Vagina (tissue), 2 donors: ENCODE data around the gene RALGDS. TPM values are rescaled to one million over a fixed set of nuclear protein-coding genes. Genes with fewer than 3 reads are reported as not detected.
"Not testable (repeated sequence)": the region's sequence is repeated elsewhere in the genome, so short reads cannot be mapped to it uniquely, and the experiment has no call there.

ENCODE experiments used
- DNase-seq, 2 donors: peaks; one replicate each; pipeline ENCODE4 v3.0.0-alpha.2; 2017; ENCODE audit errors: extremely low spot score in 2 of 2
- H3K27ac ChIP-seq: fragments of 200-600 bp; sonication (generic); one replicate; pipeline ENCODE4 v1.5.1; 2019
- H3K27me3 ChIP-seq: fragments of 200-600 bp; sonication (generic); one replicate; pipeline ENCODE4 v1.5.1; 2019
- H3K36me3 ChIP-seq, 2 donors: fragments of 200-600 bp; sonication (generic); one replicate each; pipeline ENCODE4 v1.5.1; 2017 to 2019
- H3K4me1 ChIP-seq: fragments of 200-600 bp; sonication (generic); one replicate; pipeline ENCODE4 v1.5.1; 2019
- H3K4me3 ChIP-seq, 2 donors: fragments of 200-600 bp; sonication (generic); 1 replicate in 1 of 2; 2 replicates in 1 of 2; pipeline ENCODE4 v1.5.1; 2016 to 2019
- H3K9me3 ChIP-seq: fragments of 200-600 bp; sonication (generic); one replicate; pipeline ENCODE4 v1.5.1; 2019
- POLR2A ChIP-seq, 2 donors: fragments of 450-650 bp; IDR thresholded peaks; one replicate each; pipeline ENCODE4 v1.6.1; 2017; ENCODE audit warnings: antibody characterized with exemption in 2 of 2, mild to moderate bottlenecking in 2 of 2, moderate library complexity in 2 of 2
- POLR2AphosphoS5 ChIP-seq, 2 donors: sonication (generic); formaldehyde crosslinking; IDR thresholded peaks; one replicate each; pipeline ENCODE4 v1.9.0; 2017; ENCODE audit warnings: antibody characterized with exemption in 2 of 2, mild to moderate bottlenecking in 2 of 2, low read depth in 1 of 2; ENCODE audit not compliant: insufficient read depth in 1 of 2
- intact Hi-C: fragments of 100-400 bp; cut with DNase I; formaldehyde crosslinking; loops from one replicate; pipeline ENCODE4 v1.15.1; 2023
- total RNA-seq: library from RNA; depleted of rRNA; stranded (reverse); fragments of >200 nt; gene quantifications from one replicate; pipeline ENCODE4 v1.2.3, GENCODE V29; 2016
- TF ChIP-seq, protein P1 (sequence below), 3 experiments: fragments of 450-650 bp in 2 of 3; fragments of 200-600 bp in 1 of 3; sonication (generic) in 1 of 3; IDR thresholded peaks; one replicate each; pipeline ENCODE4 v1.5.1; 2017 to 2019; ENCODE audit warnings: antibody characterized with exemption in 3 of 3, mild to moderate bottlenecking in 2 of 3, moderate library complexity in 2 of 3

The RALGDS gene
- total RNA-seq, 1 donor from 2014 or later: 85.0 TPM

DNA sequence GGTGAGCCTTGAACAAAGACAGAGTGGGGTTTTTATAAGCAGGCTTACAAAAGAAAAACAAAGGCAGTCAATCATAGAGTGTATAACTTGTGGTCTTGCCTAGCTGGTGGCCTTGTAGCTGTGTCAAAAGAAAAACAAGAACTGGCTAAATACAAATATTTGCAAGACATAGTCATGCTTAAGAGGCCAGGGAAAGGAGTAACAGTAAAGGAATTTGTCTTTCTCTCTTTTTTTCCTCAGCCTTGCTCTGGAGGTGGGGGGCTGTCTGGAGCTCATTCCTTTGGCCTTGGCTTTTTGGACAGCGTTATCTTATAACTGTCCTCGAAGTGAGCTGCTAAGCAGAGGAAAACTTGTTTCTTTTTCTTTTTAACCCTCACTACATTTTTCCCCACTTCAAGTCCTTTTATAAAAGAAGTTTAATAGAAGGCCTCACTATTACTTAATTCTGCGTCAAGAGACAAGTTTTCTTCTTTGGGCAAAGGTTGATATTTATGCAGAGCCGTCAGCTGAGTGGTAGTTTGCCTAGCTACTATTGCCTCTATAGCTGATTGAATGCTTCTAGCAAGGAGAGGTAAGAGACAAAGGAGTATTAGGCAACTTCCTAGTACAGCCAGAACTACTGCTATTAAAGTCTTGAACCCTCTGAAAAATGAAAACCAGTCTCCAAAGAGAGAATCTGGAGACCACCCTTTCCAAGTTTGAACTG, 45.0 kb downstream of the RALGDS start:
- no peak for DNase-seq
- TF ChIP-seq POLR2AphosphoS5 (IDR thresholded peaks at IDR 0.05; ENCODE audit: insufficient read depth in 1 of 2, low read depth in 1 of 2): no peak
- TF ChIP-seq, protein P1, sequence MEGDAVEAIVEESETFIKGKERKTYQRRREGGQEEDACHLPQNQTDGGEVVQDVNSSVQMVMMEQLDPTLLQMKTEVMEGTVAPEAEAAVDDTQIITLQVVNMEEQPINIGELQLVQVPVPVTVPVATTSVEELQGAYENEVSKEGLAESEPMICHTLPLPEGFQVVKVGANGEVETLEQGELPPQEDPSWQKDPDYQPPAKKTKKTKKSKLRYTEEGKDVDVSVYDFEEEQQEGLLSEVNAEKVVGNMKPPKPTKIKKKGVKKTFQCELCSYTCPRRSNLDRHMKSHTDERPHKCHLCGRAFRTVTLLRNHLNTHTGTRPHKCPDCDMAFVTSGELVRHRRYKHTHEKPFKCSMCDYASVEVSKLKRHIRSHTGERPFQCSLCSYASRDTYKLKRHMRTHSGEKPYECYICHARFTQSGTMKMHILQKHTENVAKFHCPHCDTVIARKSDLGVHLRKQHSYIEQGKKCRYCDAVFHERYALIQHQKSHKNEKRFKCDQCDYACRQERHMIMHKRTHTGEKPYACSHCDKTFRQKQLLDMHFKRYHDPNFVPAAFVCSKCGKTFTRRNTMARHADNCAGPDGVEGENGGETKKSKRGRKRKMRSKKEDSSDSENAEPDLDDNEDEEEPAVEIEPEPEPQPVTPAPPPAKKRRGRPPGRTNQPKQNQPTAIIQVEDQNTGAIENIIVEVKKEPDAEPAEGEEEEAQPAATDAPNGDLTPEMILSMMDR (IDR thresholded peaks at IDR 0.05): no peak
- TF ChIP-seq POLR2A (IDR thresholded peaks at IDR 0.05): no peak
- no peaks in the 10 kb centered on the region for H3K4me1 ChIP-seq

DNA sequence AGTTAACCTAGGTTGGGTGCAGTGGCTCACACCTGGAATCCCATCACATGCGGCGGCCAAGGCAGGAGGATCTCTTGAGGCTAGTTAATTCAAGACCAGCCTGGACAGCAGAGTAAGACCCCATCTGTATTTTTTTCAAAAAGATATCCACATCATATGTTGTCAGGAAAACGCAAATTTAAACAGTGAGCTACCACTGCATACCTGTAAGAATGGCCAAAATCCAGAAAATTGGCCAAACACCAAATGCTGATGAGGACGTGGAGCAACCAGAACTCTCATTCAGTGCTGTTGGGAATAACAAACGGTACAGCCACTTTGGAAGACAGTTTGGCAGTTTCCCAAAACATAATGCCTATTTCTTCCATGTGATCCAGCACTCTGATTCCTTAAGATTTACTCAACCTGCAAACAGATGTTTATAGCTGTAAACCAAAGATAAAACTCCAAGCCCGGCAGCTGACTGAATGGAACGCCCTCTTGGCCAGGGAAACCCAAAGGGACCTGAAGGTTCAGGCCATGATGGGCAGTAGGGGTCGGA, 46.9 kb downstream of the RALGDS start:
- Histone ChIP-seq H3K4me3 (no peak overlapping the region), H3K27me3 (no peaks in the 10 kb centered on the region), H3K4me1 (no peaks in the 10 kb centered on the region), H3K9me3 (no peaks in the 10 kb centered on the region), H3K36me3 (no peaks in the 10 kb centered on the region), H3K27ac (no peak overlapping the region)
- DNase-seq: no peak
- TF ChIP-seq, protein P1 (IDR thresholded peaks at IDR 0.05): no peak
- no peak for TF ChIP-seq POLR2AphosphoS5 (IDR thresholded peaks at IDR 0.05; ENCODE audit: insufficient read depth in 1 of 2, low read depth in 1 of 2)
- no peak for TF ChIP-seq POLR2A (IDR thresholded peaks at IDR 0.05)
- intact Hi-C loops: no loop called here

More for the DNA sequence above, 45.0 kb downstream of the RALGDS start:
- H3K4me3 ChIP-seq: no peak overlapping the region
- no peak overlapping the region for H3K27ac ChIP-seq
- intact Hi-C loops: no loop called here
- no peaks in the 10 kb centered on the region for H3K9me3 ChIP-seq
- H3K36me3 ChIP-seq: no peaks in the 10 kb centered on the region
- no peaks in the 10 kb centered on the region for H3K27me3 ChIP-seq

DNA sequence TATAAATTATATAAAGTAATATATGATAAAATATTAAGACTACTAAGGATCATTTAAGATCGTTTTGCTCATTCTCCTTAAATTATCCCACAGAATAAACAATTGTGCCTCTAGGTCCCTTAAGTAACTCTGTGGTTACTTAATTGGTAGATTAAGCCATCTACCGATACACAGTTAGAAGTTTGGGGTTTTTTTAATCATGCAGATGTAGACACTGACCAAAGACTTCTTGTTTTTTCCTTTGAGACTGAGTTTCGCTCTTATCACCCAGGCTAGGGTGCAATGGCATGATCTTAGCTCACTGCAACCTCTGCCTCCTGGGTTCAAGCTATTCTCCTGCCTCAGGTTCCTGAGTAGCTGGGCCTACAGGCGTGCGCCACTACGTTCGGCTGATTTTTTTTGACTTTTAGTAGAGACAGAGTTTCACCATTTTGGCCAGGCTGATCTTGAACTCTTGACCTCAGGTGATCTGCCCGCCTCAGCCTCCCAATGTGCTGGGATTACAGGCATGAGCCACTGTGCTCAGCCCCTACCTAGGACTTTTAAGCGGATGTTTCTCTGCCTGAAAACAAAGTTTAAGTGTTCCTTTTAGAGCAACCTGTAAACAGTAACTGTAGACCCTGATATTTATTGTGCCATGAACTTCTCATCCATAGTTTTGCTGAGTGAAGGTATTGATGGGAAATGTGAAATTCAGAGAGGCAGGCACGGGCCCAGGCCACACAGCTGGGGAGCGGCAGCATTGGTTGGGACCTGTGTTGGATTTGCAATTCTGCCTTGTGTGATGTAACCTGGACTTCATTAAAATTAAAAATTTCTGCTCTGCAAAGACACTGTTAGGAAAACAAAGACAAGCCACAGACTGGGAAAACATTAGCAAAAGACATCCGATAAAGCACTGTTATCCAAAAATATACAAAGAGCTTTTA, 47.7 kb downstream of the RALGDS start:
- intact Hi-C loops: no loop called here
- H3K9me3 ChIP-seq: no peaks in the 10 kb centered on the region
- H3K27ac ChIP-seq: no peak overlapping the region
- no peaks in the 10 kb centered on the region for H3K36me3 ChIP-seq
- DNase-seq: no peak
- no peaks in the 10 kb centered on the region for H3K4me1 ChIP-seq
- no peaks in the 10 kb centered on the region for H3K27me3 ChIP-seq
- no peak for TF ChIP-seq POLR2AphosphoS5 (IDR thresholded peaks at IDR 0.05; ENCODE audit: insufficient read depth in 1 of 2, low read depth in 1 of 2)
- no peak for TF ChIP-seq POLR2A (IDR thresholded peaks at IDR 0.05)
- TF ChIP-seq, protein P1 (IDR thresholded peaks at IDR 0.05): no peak
- no peak overlapping the region for H3K4me3 ChIP-seq

DNA sequence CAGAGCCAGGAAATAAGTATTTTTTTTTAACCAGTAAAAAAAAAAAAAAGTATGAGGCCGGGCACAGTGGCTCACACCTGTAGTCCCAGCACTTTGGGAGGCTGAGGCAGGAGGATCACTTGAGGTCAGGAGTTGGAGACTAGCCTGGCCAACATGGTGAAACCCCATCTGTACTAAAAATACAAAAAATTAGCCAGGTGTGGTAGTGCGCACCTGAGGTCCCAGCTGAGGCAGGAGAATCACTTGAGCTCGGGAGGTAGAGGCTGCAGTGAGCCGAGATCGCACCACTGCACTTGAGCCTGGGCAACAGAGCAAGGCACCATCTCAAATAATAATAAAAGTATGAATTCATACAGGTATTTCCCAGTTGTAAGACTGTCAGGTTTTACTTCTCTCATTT, 48.8 kb downstream of the RALGDS start:
- H3K27me3 ChIP-seq, H3K4me1 ChIP-seq, H3K9me3 ChIP-seq, intact Hi-C loops, H3K27ac ChIP-seq, DNase-seq, H3K4me3 ChIP-seq, H3K36me3 ChIP-seq: not testable (repeated sequence)

DNA sequence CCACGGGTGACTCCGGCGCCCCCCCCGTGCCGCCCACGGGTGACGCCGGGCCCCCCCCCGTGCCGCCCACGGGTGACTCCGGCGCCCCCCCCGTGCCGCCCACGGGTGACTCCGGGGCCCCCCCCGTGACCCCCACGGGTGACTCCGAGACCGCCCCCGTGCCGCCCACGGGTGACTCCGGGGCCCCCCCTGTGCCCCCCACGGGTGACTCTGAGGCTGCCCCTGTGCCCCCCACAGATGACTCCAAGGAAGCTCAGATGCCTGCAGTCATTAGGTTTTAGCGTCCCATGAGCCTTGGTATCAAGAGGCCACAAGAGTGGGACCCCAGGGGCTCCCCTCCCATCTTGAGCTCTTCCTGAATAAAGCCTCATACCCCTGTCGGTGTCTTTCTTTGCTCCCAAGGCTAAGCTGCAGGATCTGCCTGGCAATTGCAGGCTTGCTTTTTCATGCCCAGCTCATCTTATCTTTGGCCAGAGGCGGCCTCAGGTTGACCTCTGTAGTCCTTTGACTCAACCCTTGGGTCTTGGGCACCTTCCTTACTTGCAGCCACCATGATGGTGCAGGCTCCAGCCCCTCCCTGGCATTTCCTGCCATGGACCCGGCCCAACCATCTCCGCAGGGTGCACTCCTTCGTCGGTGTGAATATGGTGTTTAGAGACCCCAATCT, 49.4 kb downstream of the RALGDS start:
- Histone ChIP-seq H3K4me1 (no peaks in the 10 kb centered on the region), H3K36me3 (no peaks in the 10 kb centered on the region), H3K27ac (no peak overlapping the region), H3K9me3 (no peaks in the 10 kb centered on the region), H3K4me3 (no peak overlapping the region), H3K27me3 (no peaks in the 10 kb centered on the region)
- TF ChIP-seq, protein P1 (IDR thresholded peaks at IDR 0.05): no peak
- no peak for TF ChIP-seq POLR2A (IDR thresholded peaks at IDR 0.05)
- no peak for TF ChIP-seq POLR2AphosphoS5 (IDR thresholded peaks at IDR 0.05; ENCODE audit: insufficient read depth in 1 of 2, low read depth in 1 of 2)
- intact Hi-C loops: no loop called here
- no peak for DNase-seq

DNA sequence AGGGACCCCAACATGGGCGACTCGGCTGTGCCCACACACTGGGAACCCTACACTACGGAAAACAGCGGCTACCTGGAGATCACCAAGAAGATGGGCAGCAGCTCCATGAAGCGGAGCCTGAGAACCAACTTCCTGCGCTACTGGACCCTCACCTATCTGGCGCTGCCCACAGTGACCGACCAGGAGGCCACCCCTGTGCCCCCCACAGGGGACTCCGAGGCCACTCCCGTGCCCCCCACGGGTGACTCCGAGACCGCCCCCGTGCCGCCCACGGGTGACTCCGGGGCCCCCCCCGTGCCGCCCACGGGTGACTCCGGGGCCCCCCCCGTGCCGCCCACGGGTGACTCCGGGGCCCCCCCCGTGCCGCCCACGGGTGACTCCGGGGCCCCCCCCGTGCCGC, 50.1 kb downstream of the RALGDS start:
- H3K27me3 ChIP-seq, H3K27ac ChIP-seq, H3K4me1 ChIP-seq, H3K4me3 ChIP-seq, DNase-seq, intact Hi-C loops, H3K36me3 ChIP-seq, H3K9me3 ChIP-seq: not testable (repeated sequence)

DNA sequence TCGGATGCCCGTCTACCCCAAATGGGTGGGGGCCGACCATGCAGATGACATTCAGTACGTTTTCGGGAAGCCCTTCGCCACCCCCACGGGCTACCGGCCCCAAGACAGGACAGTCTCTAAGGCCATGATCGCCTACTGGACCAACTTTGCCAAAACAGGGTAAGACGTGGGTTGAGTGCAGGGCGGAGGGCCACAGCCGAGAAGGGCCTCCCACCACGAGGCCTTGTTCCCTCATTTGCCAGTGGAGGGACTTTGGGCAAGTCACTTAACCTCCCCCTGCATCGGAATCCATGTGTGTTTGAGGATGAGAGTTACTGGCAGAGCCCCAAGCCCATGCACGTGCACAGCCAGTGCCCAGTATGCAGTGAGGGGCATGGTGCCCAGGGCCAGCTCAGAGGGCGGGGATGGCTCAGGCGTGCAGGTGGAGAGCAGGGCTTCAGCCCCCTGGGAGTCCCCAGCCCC, 50.5 kb downstream of the RALGDS start:
- intact Hi-C loops: not testable (repeated sequence)

DNA sequence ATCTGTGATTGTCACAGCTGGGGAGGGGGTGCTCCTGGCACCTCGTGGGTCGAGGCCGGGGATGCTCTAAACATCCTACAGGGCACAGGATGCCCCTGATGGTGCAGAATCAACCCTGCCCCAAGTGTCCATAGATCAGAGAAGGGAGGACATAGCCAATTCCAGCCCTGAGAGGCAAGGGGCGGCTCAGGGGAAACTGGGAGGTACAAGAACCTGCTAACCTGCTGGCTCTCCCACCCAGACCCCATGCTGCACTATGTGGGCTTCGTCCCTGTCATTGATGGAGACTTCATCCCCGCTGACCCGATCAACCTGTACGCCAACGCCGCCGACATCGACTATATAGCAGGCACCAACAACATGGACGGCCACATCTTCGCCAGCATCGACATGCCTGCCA, 52.6 kb downstream of the RALGDS start:
- H3K27me3 ChIP-seq, H3K9me3 ChIP-seq, H3K4me3 ChIP-seq, H3K4me1 ChIP-seq, DNase-seq, H3K27ac ChIP-seq, H3K36me3 ChIP-seq, intact Hi-C loops: not testable (repeated sequence)

More for the DNA sequence above, 50.5 kb downstream of the RALGDS start:
- not testable (repeated sequence) for H3K4me3 ChIP-seq, H3K27me3 ChIP-seq, H3K9me3 ChIP-seq, H3K4me1 ChIP-seq, DNase-seq, H3K36me3 ChIP-seq, H3K27ac ChIP-seq
